Measurements from ENCODE around the gene CHMP1A. TPM values are rescaled to one million over a fixed set of nuclear protein-coding genes. Genes with fewer than 3 reads are reported as not detected.

The CHMP1A gene
- total RNA-seq, 1 donor from 2014 or later = 132 TPM

DNA sequence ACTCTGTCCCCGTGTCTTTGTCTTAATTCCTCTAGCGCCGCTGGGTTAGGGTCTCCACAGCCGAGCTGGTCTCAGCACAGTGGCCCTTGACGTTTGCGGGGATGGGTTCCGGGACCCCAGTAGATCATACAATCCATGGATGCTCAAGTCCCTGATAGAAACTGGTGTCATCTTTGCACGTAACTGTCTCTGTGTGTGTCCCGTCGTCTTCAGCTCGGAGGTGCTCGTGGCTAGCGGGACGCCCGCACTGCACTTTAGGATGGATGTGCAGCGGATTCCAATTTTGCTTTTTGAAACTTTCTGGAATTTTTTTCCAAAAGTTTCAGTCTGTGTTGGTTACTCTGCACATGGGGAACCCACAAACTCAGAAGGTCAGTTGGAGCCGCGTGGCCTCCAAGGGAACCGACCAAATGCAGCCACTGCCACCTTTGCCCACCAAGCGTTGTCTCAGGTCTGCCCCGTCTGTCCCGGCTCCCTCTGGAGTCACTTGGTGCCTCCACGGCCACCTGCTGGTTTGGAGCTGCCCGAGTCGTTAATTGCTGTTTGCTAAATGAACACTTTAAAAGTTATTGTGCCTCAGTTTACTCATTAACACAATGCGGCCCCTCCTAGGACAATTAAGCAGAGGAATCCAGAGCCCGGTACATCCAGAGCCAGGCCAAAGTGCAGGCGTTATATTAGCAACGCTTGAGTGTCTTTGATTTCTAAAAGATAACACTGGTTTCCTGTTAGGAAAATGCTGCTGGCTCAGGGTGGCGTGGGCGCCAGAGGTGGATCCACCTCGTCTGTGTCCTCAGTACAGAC lies 49.4 kb downstream of the CHMP1A start:
- H3K4me3 ChIP-seq (ENCODE audit: low read depth, low read length) = no peak overlapping the region
- TF ChIP-seq, protein P1, sequence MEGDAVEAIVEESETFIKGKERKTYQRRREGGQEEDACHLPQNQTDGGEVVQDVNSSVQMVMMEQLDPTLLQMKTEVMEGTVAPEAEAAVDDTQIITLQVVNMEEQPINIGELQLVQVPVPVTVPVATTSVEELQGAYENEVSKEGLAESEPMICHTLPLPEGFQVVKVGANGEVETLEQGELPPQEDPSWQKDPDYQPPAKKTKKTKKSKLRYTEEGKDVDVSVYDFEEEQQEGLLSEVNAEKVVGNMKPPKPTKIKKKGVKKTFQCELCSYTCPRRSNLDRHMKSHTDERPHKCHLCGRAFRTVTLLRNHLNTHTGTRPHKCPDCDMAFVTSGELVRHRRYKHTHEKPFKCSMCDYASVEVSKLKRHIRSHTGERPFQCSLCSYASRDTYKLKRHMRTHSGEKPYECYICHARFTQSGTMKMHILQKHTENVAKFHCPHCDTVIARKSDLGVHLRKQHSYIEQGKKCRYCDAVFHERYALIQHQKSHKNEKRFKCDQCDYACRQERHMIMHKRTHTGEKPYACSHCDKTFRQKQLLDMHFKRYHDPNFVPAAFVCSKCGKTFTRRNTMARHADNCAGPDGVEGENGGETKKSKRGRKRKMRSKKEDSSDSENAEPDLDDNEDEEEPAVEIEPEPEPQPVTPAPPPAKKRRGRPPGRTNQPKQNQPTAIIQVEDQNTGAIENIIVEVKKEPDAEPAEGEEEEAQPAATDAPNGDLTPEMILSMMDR (conservative IDR thresholded peaks at IDR 0.05; ENCODE audit: low read depth, low read length) = peak; percentile 16
- no peak for DNase-seq (ENCODE audit: low read depth)

DNA sequence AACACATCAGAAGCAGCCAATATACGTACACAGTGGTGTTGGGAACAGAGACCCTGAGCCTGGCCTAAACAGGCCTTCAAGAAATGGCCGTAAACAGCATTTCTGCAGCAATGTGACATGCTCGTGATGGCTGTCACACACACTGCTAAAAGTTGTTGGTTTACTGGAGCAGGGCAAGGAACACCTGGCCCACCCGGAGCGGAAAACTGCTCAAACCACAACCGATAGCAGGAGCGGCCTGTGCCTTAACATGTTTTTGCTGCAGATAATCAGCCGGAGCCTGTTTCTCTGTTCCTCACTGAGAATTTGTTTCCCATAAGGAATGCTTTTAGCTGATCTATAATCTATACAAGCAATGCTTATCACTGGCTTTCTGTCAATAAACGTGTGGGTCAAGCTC lies 50.1 kb downstream of the CHMP1A start:
- TF ChIP-seq, protein P1 (conservative IDR thresholded peaks at IDR 0.05; ENCODE audit: low read depth, low read length) = no peak
- no peak for DNase-seq (ENCODE audit: low read depth)
- no peak overlapping the region for H3K4me3 ChIP-seq (ENCODE audit: low read depth, low read length)

DNA sequence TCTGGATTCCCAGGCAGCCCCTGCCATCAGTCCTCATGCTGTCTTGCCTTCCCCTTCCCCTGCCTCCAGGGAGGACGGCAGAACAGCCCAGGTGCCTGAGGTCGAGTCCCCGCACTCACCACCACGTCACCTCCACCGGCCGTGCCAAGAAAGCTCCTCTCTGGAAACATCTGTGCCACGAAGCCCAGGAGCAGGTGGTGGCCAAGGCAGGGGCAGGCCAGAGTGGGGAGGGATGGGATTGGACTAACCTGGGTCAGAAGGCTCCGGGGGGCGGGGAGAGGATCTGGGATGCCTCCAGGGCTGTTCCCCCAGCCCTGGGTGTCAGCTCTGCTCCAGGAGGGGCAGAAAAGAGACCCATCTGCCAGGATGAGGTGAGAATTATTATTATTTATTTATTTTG lies 51.5 kb downstream of the CHMP1A start:
- TF ChIP-seq, protein P1 (conservative IDR thresholded peaks at IDR 0.05; ENCODE audit: low read depth, low read length) = no peak
- no peak overlapping the region for H3K4me3 ChIP-seq (ENCODE audit: low read depth, low read length)
- DNase-seq (ENCODE audit: low read depth) = no peak

DNA sequence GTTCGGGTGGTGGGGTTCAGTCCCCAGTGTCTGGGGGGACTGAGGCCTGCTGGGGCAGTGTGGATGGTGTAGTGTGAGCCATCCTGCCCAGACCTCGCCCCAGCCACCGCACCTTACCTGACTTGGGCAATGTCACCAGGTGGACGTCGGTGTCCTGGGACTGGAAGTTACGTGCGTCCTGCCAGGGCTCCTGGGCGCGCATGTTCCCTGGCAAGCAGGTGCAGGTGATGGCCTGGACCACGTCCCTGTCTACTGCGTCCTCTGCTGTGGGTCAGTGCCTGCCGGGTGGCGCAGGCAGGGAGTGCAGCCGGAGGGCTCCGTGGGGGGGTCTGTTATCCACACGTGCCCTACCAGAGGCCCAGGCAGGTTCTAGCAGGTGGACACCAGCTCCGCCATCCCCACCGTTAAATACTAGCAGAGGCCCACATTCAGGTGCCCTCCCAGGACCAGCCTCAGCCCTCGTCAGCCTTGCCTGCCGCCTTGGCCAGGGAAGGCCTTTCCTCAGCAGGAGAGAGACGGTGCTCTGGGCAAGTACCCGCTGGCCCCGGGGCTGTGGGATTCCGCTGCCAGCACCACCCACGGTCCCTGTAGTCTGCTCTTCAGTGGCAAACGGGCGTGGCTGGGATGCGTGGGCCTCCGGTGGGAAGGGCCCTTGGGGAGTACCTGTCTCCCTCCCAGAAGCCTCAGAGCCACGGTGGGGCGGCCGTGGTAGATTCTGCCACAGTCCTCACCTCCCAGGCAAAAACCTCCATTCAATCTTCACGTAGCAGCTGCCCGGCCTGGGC lies 52.1 kb downstream of the CHMP1A start:
- TF ChIP-seq, protein P1 (conservative IDR thresholded peaks at IDR 0.05; ENCODE audit: low read depth, low read length) = no peak
- DNase-seq (ENCODE audit: low read depth) = no peak
- H3K4me3 ChIP-seq (ENCODE audit: low read depth, low read length) = no peak overlapping the region

DNA sequence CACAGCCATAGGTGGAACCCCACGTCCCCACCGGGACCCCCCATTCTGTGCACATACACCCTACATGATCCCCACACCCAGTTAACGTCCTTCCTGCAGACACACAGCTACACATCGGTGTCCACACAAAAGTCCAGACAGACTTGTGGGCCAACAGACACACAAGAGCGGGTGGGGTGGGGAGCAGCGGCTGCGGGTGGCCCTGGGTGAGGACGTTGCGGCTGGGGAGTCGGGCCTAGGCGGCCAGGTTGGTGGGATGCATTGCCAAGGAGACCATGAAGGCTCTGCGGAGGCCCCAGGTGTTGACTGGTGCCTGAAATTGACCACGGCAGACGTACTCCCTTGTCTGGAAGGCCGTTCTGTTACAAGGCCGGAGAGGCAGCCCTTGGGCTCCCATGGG lies 52.7 kb downstream of the CHMP1A start:
- DNase-seq (ENCODE audit: low read depth) = no peak
- TF ChIP-seq, protein P1 (conservative IDR thresholded peaks at IDR 0.05; ENCODE audit: low read depth, low read length) = no peak
- H3K4me3 ChIP-seq (ENCODE audit: low read depth, low read length) = no peak overlapping the region

DNA sequence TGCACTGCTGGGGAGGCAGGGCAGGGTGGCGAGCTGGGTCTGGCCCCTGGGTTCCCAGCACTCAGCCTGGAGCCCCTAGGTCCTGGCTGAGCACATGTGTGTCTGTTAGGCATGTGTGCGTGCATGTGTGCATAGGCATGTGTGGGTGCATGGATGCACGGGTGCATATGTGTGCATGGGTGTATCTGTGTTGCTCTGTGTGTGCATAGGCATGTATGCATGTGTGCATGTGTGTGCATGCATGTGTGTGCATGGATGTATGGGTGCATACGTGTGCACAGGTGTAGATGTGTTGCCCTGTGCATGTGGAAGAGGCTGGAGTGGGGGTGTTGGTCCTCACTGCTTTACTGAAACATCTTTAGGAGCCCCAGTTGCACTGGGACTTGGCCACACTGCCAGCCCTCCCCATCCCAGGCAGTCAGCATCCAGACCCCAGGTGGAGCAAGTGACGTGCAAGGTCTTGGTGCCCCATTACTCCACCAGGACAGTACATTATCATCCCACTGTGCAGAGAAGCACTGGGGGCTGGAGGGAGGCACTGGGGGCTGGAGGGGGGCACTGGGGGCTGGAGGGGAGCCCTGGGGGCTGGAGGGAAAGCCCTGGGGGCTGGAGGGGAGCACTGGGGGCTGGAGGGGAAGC lies 54.4 kb downstream of the CHMP1A start:
- TF ChIP-seq, protein P1 (conservative IDR thresholded peaks at IDR 0.05; ENCODE audit: low read depth, low read length) = no peak
- H3K4me3 ChIP-seq (ENCODE audit: low read depth, low read length) = peak overlapping the region; percentile 28
- no peak for DNase-seq (ENCODE audit: low read depth)

All from epithelial cell of proximal tubule (primary cell).